A549 (cell line): ENCODE measurements around the gene PSRC1. TPM values are rescaled to one million over a fixed set of nuclear protein-coding genes. Genes with fewer than 3 reads are reported as not detected.
A peak's percentile ranks its signal among the peaks of the same experiment; 100 is the strongest.

Source experiments
- ATAC-seq, 2 experiments: fragments of 200-7000 bp in 1 of 2; fragments of >200 bp in 1 of 2; cut with Nextera tagmentation in 1 of 2; cut with Tn5 transposase in 1 of 2; 3 replicates each; pipeline versions ENCODE4 v1.8.0 to v1.9.1; 2018 to 2020; ENCODE audit warnings: mild to moderate bottlenecking in 1 of 2, moderate library complexity in 1 of 2
- CTCF ChIA-PET: fragments of 300-600 bp; sonication (Branson Sonifier 250); formaldehyde crosslinking; extraction: SDS; loops from one replicate; lab custom pipeline; 2021; ENCODE audit warnings: antibody characterized with exemption, inconsistent platforms; lab: Yijun Ruan, JAX
- POLR2A ChIA-PET: fragments of 350-600 bp; formaldehyde crosslinking; extraction: SDS; loops from one replicate; lab custom pipeline; 2021; ENCODE audit warnings: antibody characterized with exemption, inconsistent platforms; lab: Yijun Ruan, JAX
- DNase-seq, 2 experiments: peaks; one replicate each; pipeline versions ENCODE4 v3.0.0 to v3.0.0-alpha.2; 2011 to 2016; ENCODE audit warnings: low read depth in 1 of 2, low spot score in 1 of 2
- FAIRE-seq: peaks from 2 replicates; lab custom pipeline; 2011; peaks lifted over from hg19 to GRCh38; lab: Jason Lieb, UNC
- H3K27ac ChIP-seq, 2 experiments: fragments of >200 bp; sonication (Bioruptor Twin); formaldehyde crosslinking; 3 replicates each; pipeline ENCODE4 v1.5.1; 2016 to 2017
- H3K4me1 ChIP-seq: fragments of >200 bp; sonication (Bioruptor Twin); formaldehyde crosslinking; 3 replicates; pipeline ENCODE4 v1.6.1; 2016
- H3K4me2 ChIP-seq: fragments of >200 bp; sonication (Bioruptor Twin); formaldehyde crosslinking; 3 replicates; pipeline ENCODE4 v1.6.1; 2016
- H3K4me3 ChIP-seq: fragments of >200 bp; sonication (Bioruptor Twin); formaldehyde crosslinking; 3 replicates; pipeline ENCODE4 v1.5.1; 2016
- H3K9me3 ChIP-seq: fragments of >200 bp; sonication (Bioruptor Twin); formaldehyde crosslinking; 3 replicates; pipeline ENCODE4 v1.6.1; 2016
- BHLHE40 ChIP-seq: IDR thresholded peaks from 2 replicates; pipeline ENCODE4 v1.6.1; 2012; ENCODE audit warnings: low read depth, low read length, inconsistent platforms
- CBX2 ChIP-seq: fragments of 200-600 bp; sonication (generic); IDR thresholded peaks from 2 replicates; pipeline ENCODE4 v1.6.1; 2016; ENCODE audit warnings: low read depth, mild to moderate bottlenecking, borderline replicate concordance
- CEBPB ChIP-seq, 2 experiments: fragments of >200 bp in 1 of 2; sonication (Bioruptor Twin) in 1 of 2; formaldehyde crosslinking in 1 of 2; IDR thresholded peaks; 2 replicates each; pipeline ENCODE4 v1.6.1; 2012 to 2016
- CTCF ChIP-seq: fragments of >200 bp; sonication (Bioruptor Twin); formaldehyde crosslinking; IDR thresholded peaks from 3 replicates; pipeline ENCODE4 v1.5.1; 2016
- EHF ChIP-seq: fragments of 250-450 bp; sonication (Bioruptor Pico); IDR thresholded peaks from 2 replicates; pipeline ENCODE4 v1.5.0; 2020; ENCODE audit warnings: mild to moderate bottlenecking
- EHMT2 ChIP-seq: fragments of 200-600 bp; sonication (generic); IDR thresholded peaks from 2 replicates; pipeline ENCODE4 v1.6.1; 2016; ENCODE audit warnings: antibody characterized with exemption, low read depth, mild to moderate bottlenecking, moderate library complexity
- FOSB ChIP-seq: fragments of 250-450 bp; sonication (Bioruptor Pico); IDR thresholded peaks from 2 replicates; pipeline ENCODE4 v1.5.0; 2020; ENCODE audit warnings: mild to moderate bottlenecking, moderate library complexity
- FOXS1 ChIP-seq: fragments of 250-450 bp; sonication (Bioruptor Pico); IDR thresholded peaks from 2 replicates; pipeline ENCODE4 v1.5.0; 2020; ENCODE audit warnings: mild to moderate bottlenecking, moderate library complexity
- GATA3 ChIP-seq: IDR thresholded peaks from 2 replicates; pipeline ENCODE4 v1.6.1; 2012; ENCODE audit warnings: borderline replicate concordance
- HES2 ChIP-seq: fragments of >200 bp; sonication (Bioruptor Twin); formaldehyde crosslinking; IDR thresholded peaks from 2 replicates; pipeline ENCODE4 v1.6.1; 2016
- HOXA7 ChIP-seq: fragments of 250-450 bp; sonication (Bioruptor Pico); IDR thresholded peaks from 2 replicates; pipeline ENCODE4 v1.5.0; 2020; ENCODE audit warnings: mild to moderate bottlenecking, moderate library complexity
- HOXB13 ChIP-seq: fragments of 250-450 bp; sonication (Bioruptor Pico); IDR thresholded peaks from 2 replicates; pipeline ENCODE4 v1.5.0; 2020; ENCODE audit warnings: low read depth, mild to moderate bottlenecking, moderate library complexity
- HOXB5 ChIP-seq: fragments of 250-450 bp; sonication (Bioruptor Pico); IDR thresholded peaks from 2 replicates; pipeline ENCODE4 v1.5.0; 2020; ENCODE audit warnings: mild to moderate bottlenecking, moderate library complexity
- JUNB ChIP-seq: fragments of >200 bp; sonication (Bioruptor Twin); formaldehyde crosslinking; IDR thresholded peaks from 2 replicates; pipeline ENCODE4 v1.6.1; 2016
- MAFK ChIP-seq: fragments of 450-650 bp; IDR thresholded peaks from 2 replicates; pipeline ENCODE4 v1.6.1; 2014; ENCODE audit not compliant: partially characterized antibody
- MAZ ChIP-seq: fragments of 150-350 bp; IDR thresholded peaks from 2 replicates; pipeline ENCODE4 v1.6.1; 2014; ENCODE audit warnings: antibody characterized with exemption, low read depth, low read length, borderline replicate concordance
- NR3C1 ChIP-seq: fragments of >200 bp; sonication (Bioruptor Twin); formaldehyde crosslinking; IDR thresholded peaks from 3 replicates; pipeline ENCODE4 v1.6.1; 2017
- PBX3 ChIP-seq: IDR thresholded peaks from 2 replicates; pipeline ENCODE4 v1.6.1; 2012
- RAD21 ChIP-seq, 2 experiments: fragments of >200 bp in 1 of 2; sonication (Bioruptor Twin) in 1 of 2; formaldehyde crosslinking in 1 of 2; IDR thresholded peaks in 1 of 2; conservative IDR thresholded peaks in 1 of 2; 2 replicates in 1 of 2; 3 replicates in 1 of 2; pipeline ENCODE4 v1.6.1; 2012 to 2018; ENCODE audit warnings: inconsistent platforms in 1 of 2
- RCOR1 ChIP-seq: fragments of 150-350 bp; IDR thresholded peaks from 2 replicates; pipeline ENCODE4 v1.6.1; 2014; ENCODE audit warnings: antibody characterized with exemption, low read length, low read depth
- SMC3 ChIP-seq: fragments of >200 bp; sonication (Bioruptor Twin); formaldehyde crosslinking; IDR thresholded peaks from 3 replicates; pipeline ENCODE4 v1.6.1; 2018; ENCODE audit warnings: inconsistent platforms
- SREBF2 ChIP-seq: fragments of 450-650 bp; IDR thresholded peaks from 2 replicates; pipeline ENCODE4 v1.6.1; 2014; ENCODE audit warnings: mild to moderate bottlenecking, moderate library complexity
- TP53 ChIP-seq: fragments of 250-450 bp; sonication (Bioruptor Pico); IDR thresholded peaks from 2 replicates; pipeline ENCODE4 v1.5.0; 2021; ENCODE audit warnings: mild to moderate bottlenecking, moderate library complexity
- ZSCAN20 ChIP-seq: fragments of 250-450 bp; sonication (Bioruptor Pico); IDR thresholded peaks from 2 replicates; pipeline ENCODE4 v1.8.0; 2022; ENCODE audit warnings: mild to moderate bottlenecking, moderate library complexity
- WGBS: methylation state at CpG from one replicate; pipeline ENCODE4 v1.1.6; 2017; ENCODE audit errors: missing lambda C conversion rate; 5-methylcytosine and 5-hydroxymethylcytosine counted together
- polyA plus RNA-seq, 4 experiments: library from polyadenylated mRNA; depleted of rRNA in 3 of 4; stranded (reverse); fragments of >200 nt; fragmentation: RNase III in 1 of 4; extraction: RNeasy Plus Mini Kit Qiagen cat#74134 plus additional on column Dnase treatment in 1 of 4; gene quantifications; 2 replicates in 3 of 4; 3 replicates in 1 of 4; pipeline ENCODE4 v1.2.3, GENCODE V29; 2011 to 2017
- TF ChIP-seq, protein P1 (sequence below): IDR thresholded peaks from 2 replicates; pipeline ENCODE4 v1.6.1; 2012
- TF ChIP-seq, protein P2 (sequence below): fragments of >200 bp; sonication (Bioruptor Twin); formaldehyde crosslinking; IDR thresholded peaks from 3 replicates; pipeline ENCODE4 v1.6.1; 2016
- TF ChIP-seq, protein P3 (sequence below): fragments of 200-600 bp; sonication (generic); IDR thresholded peaks from 2 replicates; pipeline ENCODE4 v1.6.1; 2016; ENCODE audit warnings: antibody characterized with exemption, mild to moderate bottlenecking, moderate library complexity
- TF ChIP-seq, protein P4 (sequence below): IDR thresholded peaks from 2 replicates; pipeline ENCODE4 v1.6.1; 2012; ENCODE audit warnings: low read depth, borderline replicate concordance

The PSRC1 gene
- polyA plus RNA-seq, 2 of the 4 experiments (the other 2 are of a cell fraction) = 15.3 to 21.5 TPM

DNA sequence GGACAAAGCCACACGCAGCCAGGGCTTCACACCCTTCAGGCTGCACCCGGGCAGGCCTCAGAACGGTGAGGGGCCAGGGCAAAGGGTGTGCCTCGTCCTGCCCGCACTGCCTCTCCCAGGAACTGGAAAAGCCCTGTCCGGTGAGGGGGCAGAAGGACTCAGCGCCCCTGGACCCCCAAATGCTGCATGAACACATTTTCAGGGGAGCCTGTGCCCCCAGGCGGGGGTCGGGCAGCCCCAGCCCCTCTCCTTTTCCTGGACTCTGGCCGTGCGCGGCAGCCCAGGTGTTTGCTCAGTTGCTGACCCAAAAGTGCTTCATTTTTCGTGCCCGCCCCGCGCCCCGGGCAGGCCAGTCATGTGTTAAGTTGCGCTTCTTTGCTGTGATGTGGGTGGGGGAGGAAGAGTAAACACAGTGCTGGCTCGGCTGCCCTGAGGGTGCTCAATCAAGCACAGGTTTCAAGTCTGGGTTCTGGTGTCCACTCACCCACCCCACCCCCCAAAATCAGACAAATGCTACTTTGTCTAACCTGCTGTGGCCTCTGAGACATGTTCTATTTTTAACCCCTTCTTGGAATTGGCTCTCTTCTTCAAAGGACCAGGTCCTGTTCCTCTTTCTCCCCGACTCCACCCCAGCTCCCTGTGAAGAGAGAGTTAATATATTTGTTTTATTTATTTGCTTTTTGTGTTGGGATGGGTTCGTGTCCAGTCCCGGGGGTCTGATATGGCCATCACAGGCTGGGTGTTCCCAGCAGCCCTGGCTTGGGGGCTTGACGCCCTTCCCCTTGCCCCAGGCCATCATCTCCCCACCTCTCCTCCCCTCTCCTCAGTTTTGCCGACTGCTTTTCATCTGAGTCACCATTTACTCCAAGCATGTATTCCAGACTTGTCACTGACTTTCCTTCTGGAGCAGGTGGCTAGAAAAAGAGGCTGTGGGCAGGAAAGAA lies 8.1 kb downstream of the PSRC1 start:
- Histone ChIP-seq H3K4me3 (peak overlapping the region; percentile 11; the same call in 1 of the 3 replicates), H3K4me2 (peak overlapping the region; percentile 83), H3K4me1 (peaks cover 53% of the 10 kb centered on the region), H3K9me3 (no peaks in the 10 kb centered on the region), H3K27ac (peak overlapping the region; percentile 95 to 99)
- DNase-seq = peak; percentile 76 to 94
- ATAC-seq = peak; percentile 87 to 88
- WGBS = 3% methylated on average over 11 of the region's 24 CpGs
- FAIRE-seq = no peak
- POLR2A ChIA-PET = no interaction called here
- CTCF ChIA-PET = interaction anchor here (5.1 to 5.7 kb wide), 2 partner anchors 12 to 127 kb away, joined by 31 to 107 read pairs; partner anchors contain the start of gene SORT1
- TF ChIP-seq EHMT2 (no peak), HES2 (no peak), MAFK (no peak), NR3C1 (no peak), RCOR1 (no peak), CTCF (no peak), JUNB (peak; percentile 16; the same call in 1 of the 2 replicates), PBX3 (peak; percentile 54; the same call in 1 of the 2 replicates), TP53 (CRISPR knock-in tag) (no peak), HOXB5 (CRISPR knock-in tag) (no peak), FOSB (no peak), HOXA7 (CRISPR knock-in tag) (no peak), FOXS1 (CRISPR knock-in tag) (no peak), BHLHE40 (no peak), SMC3 (no peak; the same call in 2 of the 3 replicates), MAZ (no peak), ZSCAN20 (CRISPR knock-in tag) (no peak), SREBF2 (no peak), CEBPB (IDR thresholded peaks at IDR 0.05) (no peak), GATA3 (peak; percentile 44; the same call in 1 of the 2 replicates), RAD21 (conservative IDR thresholded peaks at IDR 0.05 in 1 of 2, IDR thresholded peaks at IDR 0.05 in 1 of 2) (0 out of 5 replicates have a peak, but pooled peaks of 1 of the 2 experiments have one; percentile 18), HOXB13 (no peak), EHF (CRISPR knock-in tag) (no peak), CBX2 (no peak)
- TF ChIP-seq, protein P1, sequence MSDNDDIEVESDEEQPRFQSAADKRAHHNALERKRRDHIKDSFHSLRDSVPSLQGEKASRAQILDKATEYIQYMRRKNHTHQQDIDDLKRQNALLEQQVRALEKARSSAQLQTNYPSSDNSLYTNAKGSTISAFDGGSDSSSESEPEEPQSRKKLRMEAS = peak; percentile 69
- TF ChIP-seq, protein P2, sequence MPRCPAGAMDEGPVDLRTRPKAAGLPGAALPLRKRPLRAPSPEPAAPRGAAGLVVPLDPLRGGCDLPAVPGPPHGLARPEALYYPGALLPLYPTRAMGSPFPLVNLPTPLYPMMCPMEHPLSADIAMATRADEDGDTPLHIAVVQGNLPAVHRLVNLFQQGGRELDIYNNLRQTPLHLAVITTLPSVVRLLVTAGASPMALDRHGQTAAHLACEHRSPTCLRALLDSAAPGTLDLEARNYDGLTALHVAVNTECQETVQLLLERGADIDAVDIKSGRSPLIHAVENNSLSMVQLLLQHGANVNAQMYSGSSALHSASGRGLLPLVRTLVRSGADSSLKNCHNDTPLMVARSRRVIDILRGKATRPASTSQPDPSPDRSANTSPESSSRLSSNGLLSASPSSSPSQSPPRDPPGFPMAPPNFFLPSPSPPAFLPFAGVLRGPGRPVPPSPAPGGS = 0 out of 3 replicates have a peak, but pooled peaks have one; percentile 50
- TF ChIP-seq, protein P3, sequence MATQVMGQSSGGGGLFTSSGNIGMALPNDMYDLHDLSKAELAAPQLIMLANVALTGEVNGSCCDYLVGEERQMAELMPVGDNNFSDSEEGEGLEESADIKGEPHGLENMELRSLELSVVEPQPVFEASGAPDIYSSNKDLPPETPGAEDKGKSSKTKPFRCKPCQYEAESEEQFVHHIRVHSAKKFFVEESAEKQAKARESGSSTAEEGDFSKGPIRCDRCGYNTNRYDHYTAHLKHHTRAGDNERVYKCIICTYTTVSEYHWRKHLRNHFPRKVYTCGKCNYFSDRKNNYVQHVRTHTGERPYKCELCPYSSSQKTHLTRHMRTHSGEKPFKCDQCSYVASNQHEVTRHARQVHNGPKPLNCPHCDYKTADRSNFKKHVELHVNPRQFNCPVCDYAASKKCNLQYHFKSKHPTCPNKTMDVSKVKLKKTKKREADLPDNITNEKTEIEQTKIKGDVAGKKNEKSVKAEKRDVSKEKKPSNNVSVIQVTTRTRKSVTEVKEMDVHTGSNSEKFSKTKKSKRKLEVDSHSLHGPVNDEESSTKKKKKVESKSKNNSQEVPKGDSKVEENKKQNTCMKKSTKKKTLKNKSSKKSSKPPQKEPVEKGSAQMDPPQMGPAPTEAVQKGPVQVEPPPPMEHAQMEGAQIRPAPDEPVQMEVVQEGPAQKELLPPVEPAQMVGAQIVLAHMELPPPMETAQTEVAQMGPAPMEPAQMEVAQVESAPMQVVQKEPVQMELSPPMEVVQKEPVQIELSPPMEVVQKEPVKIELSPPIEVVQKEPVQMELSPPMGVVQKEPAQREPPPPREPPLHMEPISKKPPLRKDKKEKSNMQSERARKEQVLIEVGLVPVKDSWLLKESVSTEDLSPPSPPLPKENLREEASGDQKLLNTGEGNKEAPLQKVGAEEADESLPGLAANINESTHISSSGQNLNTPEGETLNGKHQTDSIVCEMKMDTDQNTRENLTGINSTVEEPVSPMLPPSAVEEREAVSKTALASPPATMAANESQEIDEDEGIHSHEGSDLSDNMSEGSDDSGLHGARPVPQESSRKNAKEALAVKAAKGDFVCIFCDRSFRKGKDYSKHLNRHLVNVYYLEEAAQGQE = no peak
- TF ChIP-seq, protein P4, sequence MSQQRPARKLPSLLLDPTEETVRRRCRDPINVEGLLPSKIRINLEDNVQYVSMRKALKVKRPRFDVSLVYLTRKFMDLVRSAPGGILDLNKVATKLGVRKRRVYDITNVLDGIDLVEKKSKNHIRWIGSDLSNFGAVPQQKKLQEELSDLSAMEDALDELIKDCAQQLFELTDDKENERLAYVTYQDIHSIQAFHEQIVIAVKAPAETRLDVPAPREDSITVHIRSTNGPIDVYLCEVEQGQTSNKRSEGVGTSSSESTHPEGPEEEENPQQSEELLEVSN = peak; percentile 50; the same call in 1 of the 2 replicates
